ENCODE measurements around the gene CYB5A.

CYB5A gene

GRCh38 chr18:74215863-74216262, 75.9 kb downstream of the CYB5A start:
- no peak for DNase-seq (ENCODE audit: low spot score)

- no peak for DNase-seq (ENCODE audit: low spot score)
These were observed 78.3 kb downstream of the CYB5A start for GRCh38 chr18:74213429-74213828.

GRCh38 chr18:74204526-74205152, 87.1 kb downstream of the CYB5A start:
- DNase-seq (ENCODE audit: low spot score) = no peak

GRCh38 chr18:74203811-74204210, 88.0 kb downstream of the CYB5A start:
- no peak for DNase-seq (ENCODE audit: low spot score)
